Epithelial cell of esophagus (primary cell): ENCODE measurements around the gene CDC42SE1.

Experiments
- DNase-seq: peaks from one replicate; pipeline ENCODE4 v3.0.0; 2010; ENCODE audit warnings: low read depth
- H3K4me3 ChIP-seq: 2 replicates; pipeline ENCODE4 v1.5.1; 2011; ENCODE audit warnings: mild to moderate bottlenecking, low read length, control low read depth
- CTCF ChIP-seq: IDR thresholded peaks from 2 replicates; pipeline ENCODE4 v1.5.1; 2011; ENCODE audit warnings: low read depth, mild to moderate bottlenecking, low read length, control low read depth, inconsistent platforms; ENCODE audit not compliant: insufficient read depth; ENCODE audit errors: missing control alignments

Gene CDC42SE1

GRCh38 chr1:151072224-151072623, 12.8 kb upstream of the CDC42SE1 start:
- TF ChIP-seq CTCF, result no peak
- no peak for DNase-seq
- no peak overlapping the region for H3K4me3 ChIP-seq

GRCh38 chr1:151070474-151071276, 11.3 kb upstream of the CDC42SE1 start, which contains the start of gene GABPB2:
Gene GABPB2, plus strand, starts transcription at chr1:151070761. Its CDS starts 17,429 bp downstream, at chr1:151088190.
- peak; percentile 96 for DNase-seq
- TF ChIP-seq CTCF, result peak; percentile 76
- H3K4me3 ChIP-seq, result peak within 1 kb of the TSS; percentile 62

- TF ChIP-seq CTCF, result no peak
- DNase-seq, result no peak
- H3K4me3 ChIP-seq, result no peak overlapping the region
Observed at GRCh38 chr1:151069103-151069486, 9.7 kb upstream of the CDC42SE1 start.

- no peak overlapping the region for H3K4me3 ChIP-seq
Observed at GRCh38 chr1:151067185-151067584, 7.8 kb upstream of the CDC42SE1 start.

GRCh38 chr1:151065089-151065645, 5.7 kb upstream of the CDC42SE1 start:
- no peak overlapping the region for H3K4me3 ChIP-seq
- no peak for DNase-seq

More at GRCh38 chr1:151067185-151067584, 7.8 kb upstream of the CDC42SE1 start:
- TF ChIP-seq CTCF, result no peak
- DNase-seq, result no peak

GRCh38 chr1:151062741-151063371, 3.4 kb upstream of the CDC42SE1 start:
- no peak for TF ChIP-seq CTCF
- peak; percentile 88 for DNase-seq
- no peak overlapping the region for H3K4me3 ChIP-seq

More at GRCh38 chr1:151065089-151065645, 5.7 kb upstream of the CDC42SE1 start:
- no peak for TF ChIP-seq CTCF
